Neuronal stem cell (in vitro differentiated cells): ENCODE results near the gene RHOV.

ENCODE experiments used
- DNase-seq: peaks from one replicate; pipeline ENCODE4 v3.0.0-alpha.2; 2013; ENCODE audit warnings: low spot score
- H2AFZ ChIP-seq: one replicate; pipeline ENCODE4 v1.6.1; 2013; ENCODE audit warnings: mild to moderate bottlenecking, low read length, inconsistent platforms
- H2AK5ac ChIP-seq: 2 replicates; pipeline ENCODE4 v1.6.1; 2013; ENCODE audit warnings: low read depth, mild to moderate bottlenecking, inconsistent platforms, low read length, moderate library complexity, mixed read lengths
- H2BK120ac ChIP-seq: 2 replicates; pipeline ENCODE4 v1.6.1; 2013; ENCODE audit warnings: low read depth, mild to moderate bottlenecking, inconsistent platforms, low read length, moderate library complexity, mixed read lengths
- H2BK12ac ChIP-seq: one replicate; pipeline ENCODE4 v1.6.1; 2013; ENCODE audit warnings: low read length, inconsistent platforms
- H2BK15ac ChIP-seq: 2 replicates; pipeline ENCODE4 v1.6.1; 2013; ENCODE audit warnings: mild to moderate bottlenecking, low read length, inconsistent platforms, mixed read lengths
- H2BK5ac ChIP-seq: one replicate; pipeline ENCODE4 v1.6.1; 2013; ENCODE audit warnings: inconsistent platforms, mild to moderate bottlenecking, low read length, moderate library complexity
- H3K14ac ChIP-seq: one replicate; pipeline ENCODE4 v1.6.1; 2013; ENCODE audit warnings: low read length, inconsistent platforms
- H3K18ac ChIP-seq: 2 replicates; pipeline ENCODE4 v1.6.1; 2013; ENCODE audit warnings: low read length, inconsistent platforms
- H3K23ac ChIP-seq: 2 replicates; pipeline ENCODE4 v1.6.1; 2013; ENCODE audit warnings: low read depth, mild to moderate bottlenecking, mixed read lengths, low read length, inconsistent platforms; ENCODE audit not compliant: poor library complexity
- H3K27ac ChIP-seq: replicated peaks from 3 replicates; pipeline ENCODE4 v1.5.1; 2013; ENCODE audit warnings: low read length, inconsistent platforms
- H3K27me3 ChIP-seq, 3 experiments: 2 replicates each; pipeline ENCODE4 v1.6.1; 2013; ENCODE audit warnings: low read length in 3 of 3, mild to moderate bottlenecking in 2 of 3, inconsistent platforms in 1 of 3, low read depth in 1 of 3, mixed read lengths in 1 of 3, moderate library complexity in 1 of 3; ENCODE audit not compliant: control insufficient read depth in 3 of 3, insufficient read depth in 3 of 3
- H3K36me3 ChIP-seq, 2 donors: replicated peaks in 1 of 2; 2 replicates each; pipeline ENCODE4 v1.6.1; 2013; ENCODE audit warnings: low read length in 2 of 2; ENCODE audit not compliant: control insufficient read depth in 2 of 2, insufficient read depth in 2 of 2
- H3K4ac ChIP-seq: 2 replicates; pipeline ENCODE4 v1.6.1; 2013; ENCODE audit warnings: inconsistent platforms, mild to moderate bottlenecking, low read length, moderate library complexity
- H3K4me1 ChIP-seq, 2 donors: 1 replicate in 1 of 2; 2 replicates in 1 of 2; pipeline ENCODE4 v1.6.1; 2013; ENCODE audit warnings: low read length in 2 of 2, low read depth in 1 of 2; ENCODE audit not compliant: control insufficient read depth in 2 of 2, insufficient read depth in 1 of 2
- H3K4me2 ChIP-seq: one replicate; pipeline ENCODE4 v1.6.1; 2013; ENCODE audit warnings: mild to moderate bottlenecking, low read length, inconsistent platforms; ENCODE audit not compliant: insufficient read depth, poor library complexity, severe bottlenecking
- H3K4me3 ChIP-seq, 2 donors: 2 replicates each; pipeline ENCODE4 v1.5.1; 2013; ENCODE audit warnings: low read length in 2 of 2, mild to moderate bottlenecking in 2 of 2, inconsistent platforms in 1 of 2, moderate library complexity in 1 of 2
- H3K79me1 ChIP-seq: one replicate; pipeline ENCODE4 v1.6.1; 2013; ENCODE audit warnings: low read depth, mild to moderate bottlenecking, inconsistent platforms, low read length, moderate library complexity
- H3K9ac ChIP-seq: one replicate; pipeline ENCODE4 v1.6.1; 2013; ENCODE audit warnings: mild to moderate bottlenecking, low read depth, low read length, inconsistent platforms; ENCODE audit not compliant: poor library complexity
- H3K9me3 ChIP-seq, 2 donors: replicated peaks in 1 of 2; 2 replicates each; pipeline versions ENCODE3 to v1.6.1; 2013; ENCODE audit warnings: low read length in 2 of 2, mild to moderate bottlenecking in 2 of 2, inconsistent platforms in 1 of 2, low read depth in 1 of 2, mixed read lengths in 1 of 2, moderate library complexity in 1 of 2; ENCODE audit not compliant: control insufficient read depth in 2 of 2, insufficient read depth in 1 of 2
- H4K8ac ChIP-seq: one replicate; pipeline ENCODE4 v1.6.1; 2013; ENCODE audit warnings: low read depth, mild to moderate bottlenecking, inconsistent platforms, low read length, moderate library complexity
- H4K91ac ChIP-seq: one replicate; pipeline ENCODE4 v1.6.1; 2013; ENCODE audit warnings: low read length, low read depth, mild to moderate bottlenecking, inconsistent platforms; ENCODE audit not compliant: poor library complexity
- WGBS, 2 donors: extraction: QIAGEN DNeasy Blood & Tissue Kit; methylation state at CpG; one replicate each; pipeline ENCODE4 v1.1.7; 2013; ENCODE audit warnings: missing lambda C conversion rate in 2 of 2, mixed read lengths in 1 of 2; ENCODE audit not compliant: insufficient read length in 2 of 2, insufficient replicate concordance in 1 of 2; ENCODE audit errors: extremely low coverage in 2 of 2; 5-methylcytosine and 5-hydroxymethylcytosine counted together

Gene RHOV

GRCh38 chr15:40853241-40853890, 20.7 kb downstream of the RHOV start:
- H3K9ac ChIP-seq, result no peak overlapping the region
- no peak overlapping the region for H2BK120ac ChIP-seq
- H3K79me1 ChIP-seq, result no peaks in the 10 kb centered on the region
- H2AFZ ChIP-seq, result no peak overlapping the region
- no CpG with 5 or more reads among the region's 16 CpGs for WGBS, 2 donors
- H3K23ac ChIP-seq, result no peak overlapping the region
- H3K4me3 ChIP-seq, result no peak overlapping the region
- peaks cover 0 to 39% (median 0%) of the 10 kb centered on the region in 3 experiments for H3K27me3 ChIP-seq
- no peak overlapping the region for H3K14ac ChIP-seq
- H3K4me1 ChIP-seq, result peaks cover 0 to 2% of the 10 kb centered on the region in 2 donors
- no peak overlapping the region for H4K91ac ChIP-seq
- H2BK12ac ChIP-seq, result no peak overlapping the region
- H3K18ac ChIP-seq, result no peak overlapping the region
- H2BK5ac ChIP-seq, result no peak overlapping the region
- no peak overlapping the region for H2BK15ac ChIP-seq
- H3K4me2 ChIP-seq, result no peak overlapping the region
- DNase-seq, result no peak
- H3K27ac ChIP-seq, result no peak overlapping the region
- H3K4ac ChIP-seq, result no peak overlapping the region
- no peaks in the 10 kb centered on the region for H3K36me3 ChIP-seq
- no peaks in the 10 kb centered on the region for H3K9me3 ChIP-seq
- no peak overlapping the region for H4K8ac ChIP-seq
- H2AK5ac ChIP-seq, result peak overlapping the region; percentile 13

DNA sequence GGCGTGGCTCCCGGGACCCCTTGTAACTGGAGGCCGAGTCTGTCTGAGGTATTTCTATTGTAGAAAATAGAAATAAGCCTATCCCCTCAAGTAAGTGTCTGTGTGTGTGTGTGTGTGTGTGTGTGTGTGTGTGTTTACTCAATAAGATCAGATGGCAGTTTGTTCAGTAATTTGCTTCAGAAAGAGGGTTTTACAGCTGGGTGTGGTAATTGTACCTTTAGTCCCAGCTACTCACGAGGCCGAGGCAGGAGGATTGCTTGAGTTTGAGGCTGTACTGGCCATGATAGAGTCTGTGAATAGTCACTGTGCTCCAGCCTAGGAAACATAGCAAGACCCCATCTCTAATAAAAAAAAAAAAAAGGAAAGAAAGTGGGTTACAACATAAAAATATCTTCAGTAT, 21.5 kb downstream of the RHOV start:
- H3K4ac ChIP-seq, result no peak overlapping the region
- H4K8ac ChIP-seq, result no peak overlapping the region
- no peak overlapping the region for H2BK12ac ChIP-seq
- peaks cover 0 to 43% (median 0%) of the 10 kb centered on the region in 3 experiments for H3K27me3 ChIP-seq
- no peak overlapping the region for H3K18ac ChIP-seq
- DNase-seq, result no peak
- H3K4me1 ChIP-seq, result peaks cover 4 to 5% of the 10 kb centered on the region in 2 donors
- H2BK120ac ChIP-seq, result no peak overlapping the region
- no peaks in the 10 kb centered on the region for H3K79me1 ChIP-seq
- H2BK15ac ChIP-seq, result no peak overlapping the region
- no peak overlapping the region for H4K91ac ChIP-seq
- no peak overlapping the region for H3K4me2 ChIP-seq
- H2BK5ac ChIP-seq, result no peak overlapping the region
- no peak overlapping the region for H3K4me3 ChIP-seq
- no peak overlapping the region for H2AFZ ChIP-seq
- H2AK5ac ChIP-seq, result no peak overlapping the region
- H3K9me3 ChIP-seq, result no peaks in the 10 kb centered on the region
- H3K27ac ChIP-seq, result no peak overlapping the region
- no peaks in the 10 kb centered on the region for H3K36me3 ChIP-seq
- H3K23ac ChIP-seq, result no peak overlapping the region
- no peak overlapping the region for H3K14ac ChIP-seq
- no peak overlapping the region for H3K9ac ChIP-seq
- WGBS, 2 donors, result no CpG with 5 or more reads among the region's 5 CpGs

GRCh38 chr15:40850576-40851112, 23.4 kb downstream of the RHOV start:
- H3K27ac ChIP-seq, result no peak overlapping the region
- H2BK12ac ChIP-seq, result no peak overlapping the region
- no peak overlapping the region for H3K4me2 ChIP-seq
- H2BK5ac ChIP-seq, result no peak overlapping the region
- H3K14ac ChIP-seq, result peak overlapping the region; percentile 17
- H3K9me3 ChIP-seq, result no peaks in the 10 kb centered on the region
- H3K36me3 ChIP-seq, result no peaks in the 10 kb centered on the region
- no peaks in the 10 kb centered on the region for H3K79me1 ChIP-seq
- no peak overlapping the region for H3K9ac ChIP-seq
- H3K23ac ChIP-seq, result no peak overlapping the region
- H3K18ac ChIP-seq, result no peak overlapping the region
- no peak overlapping the region for H3K4ac ChIP-seq
- peaks cover 8 to 9% of the 10 kb centered on the region in 2 donors for H3K4me1 ChIP-seq
- H4K8ac ChIP-seq, result no peak overlapping the region
- H2AFZ ChIP-seq, result no peak overlapping the region
- no peak for DNase-seq
- no peak overlapping the region for H4K91ac ChIP-seq
- no CpG with 5 or more reads among the region's 8 CpGs for WGBS, 2 donors
- H2BK120ac ChIP-seq, result no peak overlapping the region
- H3K27me3 ChIP-seq, result peaks cover 0 to 47% (median 6%) of the 10 kb centered on the region in 3 experiments
- H2AK5ac ChIP-seq, result no peak overlapping the region
- H2BK15ac ChIP-seq, result no peak overlapping the region
- H3K4me3 ChIP-seq, result no peak overlapping the region

- H3K9ac ChIP-seq, result no peak overlapping the region
- H3K18ac ChIP-seq, result peak overlapping the region; percentile 40
- H2AFZ ChIP-seq, result peak overlapping the region; percentile 69
- H3K4me2 ChIP-seq, result no peak overlapping the region
- H3K14ac ChIP-seq, result no peak overlapping the region
- no peak overlapping the region for H3K23ac ChIP-seq
- WGBS, 2 donors, result no CpG with 5 or more reads among the region's 7 CpGs
- H3K79me1 ChIP-seq, result no peaks in the 10 kb centered on the region
- H2BK5ac ChIP-seq, result no peak overlapping the region
- H3K27me3 ChIP-seq, result peaks cover 18 to 63% (median 35%) of the 10 kb centered on the region in 3 experiments
- H4K8ac ChIP-seq, result no peak overlapping the region
- no peak for DNase-seq
- no peak overlapping the region for H3K4me3 ChIP-seq
- no peak overlapping the region for H3K27ac ChIP-seq
- no peak overlapping the region for H2AK5ac ChIP-seq
- H2BK15ac ChIP-seq, result no peak overlapping the region
- H2BK12ac ChIP-seq, result no peak overlapping the region
- peaks cover 0 to 3% of the 10 kb centered on the region in 2 donors for H3K9me3 ChIP-seq
- no peak overlapping the region for H3K4ac ChIP-seq
- H3K4me1 ChIP-seq, result peaks cover 13 to 15% of the 10 kb centered on the region in 2 donors
- H4K91ac ChIP-seq, result no peak overlapping the region
- H2BK120ac ChIP-seq, result no peak overlapping the region
- no peaks in the 10 kb centered on the region for H3K36me3 ChIP-seq
Measured at GRCh38 chr15:40847223-40847961, 26.6 kb downstream of the RHOV start.
